GM19468 (cell line): ENCODE measurements around the gene JOSD1.

Experiments
- ATAC-seq: cut with Tn5 transposase; IDR thresholded peaks from one replicate; pipeline ENCODE4 v1.9.1; 2021; ENCODE audit warnings: mild to moderate bottlenecking, moderate library complexity, moderate number of reproducible peaks; ENCODE audit not compliant: unreplicated experiment; ENCODE audit errors: extremely low read depth

JOSD1 gene

GRCh38 chr22:38638728-38639127 is 62.0 kb downstream of the JOSD1 start:
- no peak for ATAC-seq

GRCh38 chr22:38638216-38638615 is 62.5 kb downstream of the JOSD1 start:
- no peak for ATAC-seq
